Prostate gland (tissue), 2 donors: ENCODE data around the gene ARHGAP19.

Experiments
- CTCF ChIP-seq, 4 experiments: fragments of 200-600 bp in 2 of 4; fragments of 450-650 bp in 2 of 4; sonication (generic) in 2 of 4; IDR thresholded peaks; 1 replicate in 3 of 4; 2 replicates in 1 of 4; pipeline ENCODE4 v1.5.1; 2016 to 2019; ENCODE audit warnings: antibody characterized with exemption in 4 of 4, mild to moderate bottlenecking in 2 of 4, moderate library complexity in 2 of 4
- POLR2A ChIP-seq: fragments of 450-650 bp; IDR thresholded peaks from one replicate; pipeline ENCODE4 v1.6.1; 2016; ENCODE audit warnings: antibody characterized with exemption, mild to moderate bottlenecking
- POLR2AphosphoS5 ChIP-seq: sonication (generic); formaldehyde crosslinking; IDR thresholded peaks from one replicate; pipeline ENCODE4 v1.6.1; 2017; ENCODE audit warnings: antibody characterized with exemption

DNA sequence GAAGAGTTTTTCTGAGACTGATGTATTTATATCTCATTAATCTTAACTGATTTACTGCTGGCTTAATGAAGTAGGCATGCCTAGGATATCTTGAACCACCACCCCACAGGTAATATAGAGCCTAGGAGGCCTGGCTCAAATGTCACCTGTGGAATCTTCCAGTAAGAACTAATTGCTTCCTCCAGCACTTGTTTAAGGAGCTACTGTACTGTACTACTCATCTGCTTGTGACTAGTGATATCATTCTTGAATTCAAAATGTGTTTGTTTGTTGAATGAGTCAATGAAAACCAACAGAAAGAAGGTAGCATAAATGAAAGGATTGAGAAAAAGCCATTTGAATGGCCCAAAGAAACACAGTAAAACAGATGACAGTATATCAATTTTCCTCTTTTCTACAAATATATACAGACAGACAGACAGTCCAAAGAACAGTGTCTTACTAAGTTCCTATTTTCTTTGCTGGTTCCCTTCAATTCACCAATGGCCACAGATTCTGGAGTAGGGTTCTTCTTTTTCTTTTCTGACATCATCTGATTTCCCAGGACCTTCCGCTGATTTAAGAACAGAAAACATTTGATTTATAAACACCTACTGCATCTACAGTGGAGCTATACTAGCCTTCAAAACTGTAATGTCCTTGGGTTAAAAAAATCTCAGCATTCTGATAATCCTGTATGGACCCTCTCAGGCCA lies 63.0 kb downstream of the ARHGAP19 start:
- TF ChIP-seq POLR2A (no peak), CTCF (IDR thresholded peaks at IDR 0.05) (no peak), POLR2AphosphoS5 (no peak)
